COR-L47 (cell line): ENCODE measurements around the gene SLC38A9.
"Not testable (repeated sequence)": the region's sequence is repeated elsewhere in the genome, so short reads cannot be mapped to it uniquely, and the experiment has no call there.

Experiments used
- DNase-seq: peaks from one replicate; lab custom pipeline; 2025; lab: John Stamatoyannopoulos, UW

The SLC38A9 gene

GRCh38 chr5:55610542-55610941 lies 101.6 kb downstream of the SLC38A9 start:
- DNase-seq: no peak

DNA sequence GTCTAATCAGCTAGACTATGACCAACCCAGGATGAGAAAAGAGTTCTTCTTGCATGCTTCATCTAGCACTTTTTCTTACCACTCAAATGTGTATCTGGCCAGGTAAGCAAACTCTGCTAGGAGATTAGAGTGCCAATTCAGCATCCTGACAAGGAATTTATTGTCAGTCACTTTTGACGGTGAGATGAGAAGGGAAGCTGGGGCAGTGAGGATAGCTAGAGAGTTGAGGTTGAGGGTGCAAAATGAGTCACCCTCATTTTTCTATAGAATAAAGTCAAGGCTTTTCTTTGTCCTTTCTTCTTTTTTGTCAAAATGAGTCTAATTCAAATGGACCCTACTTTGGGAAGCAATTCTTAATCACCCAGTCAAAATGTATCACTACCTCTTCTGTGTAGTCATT lies 102.7 kb downstream of the SLC38A9 start:
- no peak for DNase-seq

DNA sequence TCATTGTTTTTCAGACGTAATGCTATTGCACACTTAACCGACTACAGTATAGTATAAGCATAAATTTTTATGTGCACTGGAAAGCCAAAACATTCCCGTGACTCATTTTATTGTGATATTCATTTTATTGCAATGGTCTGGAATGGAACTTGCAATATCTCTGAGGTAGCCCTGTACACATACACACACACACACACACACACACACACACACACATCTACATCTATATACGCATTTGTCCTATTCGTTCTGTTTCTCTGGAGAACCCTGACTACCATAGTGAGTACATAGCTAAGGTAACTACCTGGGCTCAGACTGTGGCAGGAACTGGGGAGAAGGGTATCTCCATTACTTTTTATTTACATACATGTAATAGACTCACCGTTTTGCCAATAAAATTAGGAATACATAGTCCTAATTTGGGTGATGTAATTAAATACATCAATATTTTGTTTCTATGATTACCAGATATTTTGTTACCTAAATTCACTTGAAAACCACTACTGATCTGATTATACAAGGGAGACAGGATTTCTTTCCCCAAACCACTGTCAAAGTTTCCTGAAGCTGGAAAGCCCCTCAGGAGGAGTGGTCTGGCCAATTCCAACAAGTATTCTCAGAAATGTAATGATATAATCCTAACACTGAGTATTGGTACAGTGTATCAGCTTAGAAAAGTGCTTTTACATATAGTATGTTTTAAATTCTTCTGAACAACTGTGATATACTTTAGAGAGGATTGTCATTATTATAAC lies 103.4 kb downstream of the SLC38A9 start:
- no peak for DNase-seq

DNA sequence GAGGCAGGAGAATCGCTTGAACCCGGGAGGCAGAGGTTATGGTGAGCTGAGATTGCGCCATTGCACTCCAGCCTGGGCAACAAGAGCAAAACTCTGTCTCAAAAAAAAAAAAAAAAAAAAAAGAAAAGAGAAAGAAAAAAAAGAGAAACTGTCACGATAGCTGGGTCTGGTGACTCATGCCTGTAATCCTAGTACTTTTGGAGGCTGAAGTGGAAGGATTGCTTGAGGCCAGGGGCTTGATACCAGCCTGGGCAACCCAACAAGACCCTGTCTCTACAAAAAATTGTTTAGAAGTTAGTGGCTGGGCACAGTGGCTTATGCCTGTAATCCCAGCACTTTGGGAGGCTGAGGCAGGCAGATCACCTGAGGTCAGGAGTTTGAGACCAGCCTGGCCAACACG lies 104.8 kb downstream of the SLC38A9 start:
- DNase-seq: not testable (repeated sequence)

- no peak for DNase-seq
Measured at GRCh38 chr5:55604611-55605067, 107.5 kb downstream of the SLC38A9 start.

- DNase-seq: no peak
Measured at GRCh38 chr5:55603922-55604321, 108.2 kb downstream of the SLC38A9 start.

- no peak for DNase-seq
Measured at GRCh38 chr5:55601628-55602027, 110.5 kb downstream of the SLC38A9 start.

DNA sequence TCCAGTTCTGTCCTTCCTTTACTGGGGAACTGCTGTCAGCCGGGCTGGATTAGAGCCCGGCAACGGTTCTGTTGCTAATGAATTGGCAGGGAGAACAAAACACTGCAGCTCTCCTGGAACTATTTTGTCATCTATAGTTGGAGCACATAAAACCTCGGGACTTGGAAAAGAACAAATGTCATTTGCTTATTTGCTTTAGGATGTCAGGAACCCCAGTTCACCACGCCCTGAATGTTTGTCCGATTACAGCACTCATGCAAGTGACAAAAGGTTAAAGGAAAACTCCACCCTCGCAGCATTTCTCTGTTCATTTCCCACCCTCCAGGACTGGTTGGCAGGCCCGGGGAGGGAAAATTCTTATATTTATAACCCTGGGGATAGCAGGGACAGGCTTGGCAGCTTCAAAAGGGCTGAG lies 110.9 kb downstream of the SLC38A9 start:
- no peak for DNase-seq

- no peak for DNase-seq
Measured at GRCh38 chr5:55600497-55601203, 111.5 kb downstream of the SLC38A9 start.

GRCh38 chr5:55600086-55600485 lies 112.0 kb downstream of the SLC38A9 start:
- DNase-seq: no peak

DNA sequence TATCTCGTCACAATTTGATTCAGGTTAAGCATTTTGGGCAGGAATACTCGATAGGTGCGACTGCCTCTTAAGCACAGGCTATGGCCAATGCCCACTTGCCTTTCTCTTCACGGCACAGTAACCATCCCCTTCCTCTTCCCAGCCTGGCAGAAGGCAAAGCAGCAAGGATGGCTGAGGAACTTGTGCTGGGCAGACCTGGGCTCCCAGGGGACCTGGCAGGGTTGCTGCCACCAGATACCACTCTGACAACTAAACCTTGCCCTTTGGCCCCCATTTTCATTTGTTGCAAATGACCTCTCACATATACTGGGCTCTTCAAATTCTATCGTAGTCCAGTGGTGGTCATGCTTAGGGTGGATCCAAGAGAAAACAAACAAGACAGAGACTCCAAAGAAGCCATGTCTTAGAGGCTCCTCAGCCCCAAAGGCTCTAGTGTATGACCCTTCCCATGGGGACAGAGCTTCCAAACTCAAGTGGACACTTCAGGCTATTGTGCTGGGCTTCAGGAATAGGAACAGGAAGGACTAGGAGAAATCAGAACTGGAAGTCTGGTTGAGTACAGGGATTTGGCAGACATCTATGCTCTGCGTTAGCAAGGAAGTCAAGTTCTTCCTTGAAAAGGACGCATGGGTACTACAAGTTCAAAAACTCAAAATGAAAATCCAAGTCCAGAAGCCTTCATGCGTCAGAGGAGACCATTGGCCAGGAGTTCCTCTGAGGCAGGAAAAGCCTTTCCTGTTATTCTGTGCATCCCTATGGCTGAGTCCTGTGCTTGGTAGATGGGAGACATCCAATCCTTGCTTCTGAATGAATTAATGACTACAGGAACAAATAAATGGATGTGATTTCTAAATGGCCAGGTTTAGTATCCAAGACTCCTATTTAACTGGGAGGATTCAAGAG lies 112.7 kb downstream of the SLC38A9 start:
- no peak for DNase-seq

DNA sequence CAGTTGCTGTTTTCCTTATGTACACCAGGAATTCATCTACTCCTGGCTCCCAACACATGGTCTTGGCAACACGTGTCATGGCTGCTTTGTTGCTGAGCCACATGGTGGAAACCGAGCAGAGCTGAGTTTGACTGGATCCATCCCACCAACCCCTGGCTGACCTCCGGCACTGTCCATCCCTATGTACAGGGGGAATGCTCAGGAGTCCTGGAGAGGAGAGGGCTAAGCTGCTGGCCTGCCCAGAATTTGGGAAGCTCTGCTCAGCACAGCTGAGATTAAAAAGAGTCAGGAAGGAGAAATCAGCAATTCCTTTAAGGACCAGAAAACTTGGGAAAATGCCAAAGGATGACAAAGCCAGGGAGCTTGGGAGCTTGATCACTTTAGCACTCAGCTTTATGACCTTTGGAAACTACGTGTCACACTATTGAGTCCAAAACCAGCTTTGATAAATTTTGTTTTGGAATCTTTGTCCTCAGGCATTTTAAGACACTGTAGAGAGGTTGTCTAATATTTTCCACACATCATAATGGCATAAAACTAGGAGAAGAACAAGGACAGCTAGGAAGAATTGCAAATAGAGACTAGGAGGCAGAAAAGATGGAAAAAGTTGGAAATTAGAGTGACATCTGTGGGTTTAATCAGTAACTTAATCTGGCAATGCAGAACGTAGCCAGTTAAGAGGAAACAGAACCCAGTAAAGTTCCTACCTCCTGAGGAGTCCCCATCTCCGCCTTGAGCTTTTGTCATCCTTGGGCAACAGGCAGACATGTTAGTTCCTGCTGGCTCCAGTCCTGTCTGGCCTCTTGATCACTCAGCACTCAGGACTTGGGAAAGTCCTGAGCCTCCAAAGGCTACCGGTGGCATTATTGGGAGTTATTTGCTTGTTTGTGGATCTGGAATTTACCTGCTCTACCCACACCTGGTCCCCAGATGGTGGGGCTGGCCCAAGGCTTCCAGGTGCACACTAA lies 114.8 kb downstream of the SLC38A9 start:
- no peak for DNase-seq

- no peak for DNase-seq
Measured at GRCh38 chr5:55594671-55595070, 117.5 kb downstream of the SLC38A9 start.

- peak; percentile 43 for DNase-seq
Measured at GRCh38 chr5:55593115-55593472, 119.0 kb downstream of the SLC38A9 start.

- DNase-seq: no peak
Measured at GRCh38 chr5:55592388-55593114, 119.6 kb downstream of the SLC38A9 start.

DNA sequence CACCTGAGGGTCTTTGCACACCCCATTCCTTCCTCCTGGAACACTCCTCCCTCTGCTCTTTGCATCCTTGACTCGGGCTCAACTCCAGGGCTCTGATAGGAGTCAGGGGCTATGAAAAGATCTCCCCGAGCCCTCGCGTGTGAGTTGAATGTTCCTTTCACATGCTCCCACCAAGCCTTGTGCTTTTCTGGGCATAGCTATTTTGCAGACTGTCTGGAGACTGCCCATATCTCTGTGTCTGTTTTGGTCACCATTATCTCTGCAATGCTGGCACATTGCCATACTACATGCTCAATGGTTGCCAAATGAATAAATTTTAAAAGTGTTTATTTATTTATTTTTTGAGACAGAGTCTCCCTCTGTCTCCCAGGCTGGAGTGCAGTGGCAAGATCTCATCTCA lies 120.4 kb downstream of the SLC38A9 start:
- no peak for DNase-seq

DNA sequence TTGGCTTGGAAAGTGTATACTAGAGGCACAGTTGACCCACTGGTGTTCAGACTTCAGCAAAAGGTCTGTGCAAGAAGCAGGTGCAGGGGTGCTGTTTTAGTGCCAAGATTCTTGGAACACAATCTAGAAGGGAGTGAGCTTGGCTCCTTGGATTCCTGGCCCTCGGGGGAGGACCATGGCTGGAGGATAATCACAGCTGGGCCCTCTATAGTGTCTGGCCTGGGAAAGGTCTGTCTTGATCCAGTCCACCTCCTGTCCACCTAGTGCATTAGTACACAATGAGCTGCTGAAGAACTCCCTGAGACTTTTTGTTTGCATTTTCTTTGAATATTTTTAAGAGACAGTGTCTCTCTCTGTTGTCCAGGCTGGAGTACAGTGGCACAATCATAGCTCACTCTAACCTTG lies 126.9 kb downstream of the SLC38A9 start:
- no peak for DNase-seq

GRCh38 chr5:55584398-55585205 lies 127.5 kb downstream of the SLC38A9 start:
- DNase-seq: no peak

GRCh38 chr5:55583578-55583977 lies 128.5 kb downstream of the SLC38A9 start:
- DNase-seq: no peak

GRCh38 chr5:55582256-55582655 lies 129.9 kb downstream of the SLC38A9 start:
- no peak for DNase-seq
